Measurements from ENCODE around the gene ST8SIA4. TPM values are rescaled to one million over a fixed set of nuclear protein-coding genes. Genes with fewer than 3 reads are reported as not detected.

ST8SIA4 gene
- total RNA-seq, 1 experiment from 2014 or later, result not detected

DNA sequence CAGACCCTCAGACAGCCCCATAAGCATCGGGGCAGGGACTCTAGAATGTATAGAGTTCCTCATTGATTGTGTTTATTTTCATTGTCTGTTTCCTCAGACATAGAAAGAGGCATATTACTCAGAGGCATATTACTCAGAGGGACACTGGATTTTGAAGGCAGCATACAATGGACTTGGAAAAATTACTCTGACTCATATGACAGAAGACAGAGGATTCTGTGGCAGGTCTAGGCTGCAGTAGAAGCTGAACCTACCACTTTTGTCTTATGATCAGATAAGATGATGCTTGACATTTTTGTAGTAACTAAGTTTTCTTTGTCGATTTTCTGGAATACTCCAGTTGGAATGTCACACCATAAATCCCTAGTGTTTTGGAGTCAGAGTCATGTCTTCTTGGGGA, 105.2 kb downstream of the ST8SIA4 start:
- Histone ChIP-seq H3K4ac (ENCODE audit: low read depth, low read length) (no peak overlapping the region), H3K14ac (ENCODE audit: insufficient read depth, low read length) (no peak overlapping the region), H3K9ac (ENCODE audit: extremely low read depth, insufficient read length, low read length) (no peak overlapping the region), H3K9me3 (ENCODE audit: control insufficient read depth, low read depth, low read length) (no peaks in the 10 kb centered on the region), H3K4me1 (ENCODE audit: insufficient read depth, low read length) (no peaks in the 10 kb centered on the region), H3K18ac (ENCODE audit: insufficient read length, low read depth, low read length) (no peak overlapping the region), H3K27me3 (ENCODE audit: insufficient read depth, low read length) (no peaks in the 10 kb centered on the region), H3K79me1 (ENCODE audit: insufficient read depth, low read depth, low read length, poor library complexity, severe bottlenecking) (no peaks in the 10 kb centered on the region), H3K23ac (ENCODE audit: insufficient read length, low read depth, low read length) (no peak overlapping the region), H4K20me1 (ENCODE audit: control insufficient read depth, insufficient read depth, insufficient read length) (no peaks in the 10 kb centered on the region), H2BK12ac (ENCODE audit: insufficient read length, low read depth, low read length) (no peak overlapping the region), H3K4me2 (ENCODE audit: insufficient read depth, insufficient read length, low read length) (no peak overlapping the region), H2BK20ac (ENCODE audit: low read depth, low read length, poor library complexity, severe bottlenecking) (no peak overlapping the region), H3T11ph (ENCODE audit: low read length) (no peak overlapping the region), H3K56ac (ENCODE audit: insufficient read length, low read depth, low read length) (no peak overlapping the region), H2AK5ac (ENCODE audit: insufficient read length, low read length) (no peak overlapping the region), H2AFZ (ENCODE audit: low read length) (no peak overlapping the region), H4K8ac (replicated peaks; ENCODE audit: insufficient read length, low read depth, low read length) (no peak overlapping the region), H3K79me2 (ENCODE audit: insufficient read depth, low read length) (no peaks in the 10 kb centered on the region), H2BK15ac (ENCODE audit: low read depth, low read length) (no peak overlapping the region), H4K5ac (ENCODE audit: insufficient read length, low read depth, low read length) (no peak overlapping the region), H3K23me2 (ENCODE audit: insufficient read length, low read depth, low read length, poor library complexity, severe bottlenecking) (no peaks in the 10 kb centered on the region), H2BK120ac (ENCODE audit: low read depth, low read length, poor library complexity, severe bottlenecking) (no peak overlapping the region), H4K91ac (ENCODE audit: insufficient read length, low read depth, low read length) (no peak overlapping the region), H3K27ac (ENCODE audit: insufficient read length, low read depth, low read length) (no peak overlapping the region), H2BK5ac (ENCODE audit: insufficient read length, low read length) (no peak overlapping the region)
- peaks cover under 1 to 3% of the 10 kb centered on the region in 2 experiments; a peak in 2 of 4 replicates for H3K4me1 Mint-ChIP-seq
- no CpG with 5 or more reads among the region's 2 CpGs for WGBS (ENCODE audit: extremely low coverage, insufficient read length, low lambda C conversion rate)
- H3K27me3 Mint-ChIP-seq (ENCODE audit: low read depth), result no peaks in the 10 kb centered on the region
- H3K27ac Mint-ChIP-seq, result no peak overlapping the region
- no peaks in the 10 kb centered on the region for H3K36me3 Mint-ChIP-seq (ENCODE audit: insufficient read depth in 1 of 3, low read depth in 3 of 3)
- DNase-seq, result no peak
- no peak overlapping the region for H3K4me3 Mint-ChIP-seq
- TF ChIP-seq, protein P1, sequence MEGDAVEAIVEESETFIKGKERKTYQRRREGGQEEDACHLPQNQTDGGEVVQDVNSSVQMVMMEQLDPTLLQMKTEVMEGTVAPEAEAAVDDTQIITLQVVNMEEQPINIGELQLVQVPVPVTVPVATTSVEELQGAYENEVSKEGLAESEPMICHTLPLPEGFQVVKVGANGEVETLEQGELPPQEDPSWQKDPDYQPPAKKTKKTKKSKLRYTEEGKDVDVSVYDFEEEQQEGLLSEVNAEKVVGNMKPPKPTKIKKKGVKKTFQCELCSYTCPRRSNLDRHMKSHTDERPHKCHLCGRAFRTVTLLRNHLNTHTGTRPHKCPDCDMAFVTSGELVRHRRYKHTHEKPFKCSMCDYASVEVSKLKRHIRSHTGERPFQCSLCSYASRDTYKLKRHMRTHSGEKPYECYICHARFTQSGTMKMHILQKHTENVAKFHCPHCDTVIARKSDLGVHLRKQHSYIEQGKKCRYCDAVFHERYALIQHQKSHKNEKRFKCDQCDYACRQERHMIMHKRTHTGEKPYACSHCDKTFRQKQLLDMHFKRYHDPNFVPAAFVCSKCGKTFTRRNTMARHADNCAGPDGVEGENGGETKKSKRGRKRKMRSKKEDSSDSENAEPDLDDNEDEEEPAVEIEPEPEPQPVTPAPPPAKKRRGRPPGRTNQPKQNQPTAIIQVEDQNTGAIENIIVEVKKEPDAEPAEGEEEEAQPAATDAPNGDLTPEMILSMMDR (conservative IDR thresholded peaks at IDR 0.05), result no peak
- no peaks in the 10 kb centered on the region for H3K9me3 Mint-ChIP-seq
